ENCODE data around the gene APOB.

The APOB gene

GRCh38 chr2:21044694-21045371 is 960 bp upstream of the APOB start:
- DNase-seq = no peak

- DNase-seq = no peak
These were observed 722 bp downstream of the APOB start for GRCh38 chr2:21042958-21043743.

GRCh38 chr2:21042708-21042957 is 1.2 kb downstream of the APOB start:
- no peak for DNase-seq

- no peak for DNase-seq
These were observed 1.7 kb downstream of the APOB start for GRCh38 chr2:21041943-21042707.

GRCh38 chr2:21041462-21041861 is 2.4 kb downstream of the APOB start:
- DNase-seq = no peak

- DNase-seq = no peak
These were observed 3.1 kb downstream of the APOB start for GRCh38 chr2:21040468-21041377.

GRCh38 chr2:21039979-21040467 is 3.9 kb downstream of the APOB start:
- no peak for DNase-seq

GRCh38 chr2:21039080-21039556 is 4.8 kb downstream of the APOB start:
- no peak for DNase-seq

GRCh38 chr2:21038403-21039073 is 5.3 kb downstream of the APOB start:
- DNase-seq = no peak

GRCh38 chr2:21037671-21038108 is 6.2 kb downstream of the APOB start:
- no peak for DNase-seq

GRCh38 chr2:21036708-21037670 is 6.9 kb downstream of the APOB start:
- no peak for DNase-seq

- DNase-seq = no peak
These were observed 7.7 kb downstream of the APOB start for GRCh38 chr2:21035974-21036707.

- no peak for DNase-seq
These were observed 8.4 kb downstream of the APOB start for GRCh38 chr2:21035282-21035973.

GRCh38 chr2:21034972-21035279 is 8.9 kb downstream of the APOB start:
- DNase-seq = no peak

- no peak for DNase-seq
These were observed 9.5 kb downstream of the APOB start for GRCh38 chr2:21034156-21034971.

GRCh38 chr2:21033237-21034155 is 10.4 kb downstream of the APOB start:
- DNase-seq = no peak

Data from activated gamma-delta T cell (primary cell).